ENCODE results near the gene TSPAN33.
"Not testable (repeated sequence)": the region's sequence is repeated elsewhere in the genome, so short reads cannot be mapped to it uniquely, and the experiment has no call there.

The TSPAN33 gene

DNA sequence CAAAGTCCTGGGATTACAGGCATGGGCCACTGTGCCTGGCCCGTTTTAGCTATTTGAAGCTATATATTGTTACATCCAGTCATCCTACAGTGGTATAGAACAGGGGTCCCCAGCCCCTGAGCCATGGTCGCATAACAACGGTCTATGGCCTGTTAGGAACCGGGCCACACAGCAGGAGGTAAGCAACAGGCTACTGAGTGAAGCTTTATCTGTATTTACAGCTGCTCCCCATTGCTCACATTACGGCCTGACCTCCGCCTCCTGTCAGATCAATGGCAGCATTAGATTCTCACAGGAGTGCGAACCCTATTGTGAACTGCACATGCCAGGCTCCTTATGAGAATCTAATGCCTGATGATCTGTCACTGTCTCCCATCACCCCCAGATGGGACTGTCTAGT, 26.3 kb upstream of the TSPAN33 start:
- Histone ChIP-seq H3K27ac (ENCODE audit: low read depth, low read length) (no peak overlapping the region), H3K79me2 (ENCODE audit: control insufficient read depth, insufficient read depth, low read length, unreplicated experiment) (no peaks in the 10 kb centered on the region), H3K4me3 (ENCODE audit: low read depth, low read length) (no peak overlapping the region), H3K27me3 (ENCODE audit: insufficient read depth, low read length) (peaks cover 20% of the 10 kb centered on the region), H3K36me3 (ENCODE audit: insufficient read depth, low read length) (no peaks in the 10 kb centered on the region), H3K4me1 (ENCODE audit: control insufficient read depth, insufficient read depth, low read length, unreplicated experiment) (no peaks in the 10 kb centered on the region), H2AFZ (ENCODE audit: low read length, unreplicated experiment) (no peak overlapping the region)

DNA sequence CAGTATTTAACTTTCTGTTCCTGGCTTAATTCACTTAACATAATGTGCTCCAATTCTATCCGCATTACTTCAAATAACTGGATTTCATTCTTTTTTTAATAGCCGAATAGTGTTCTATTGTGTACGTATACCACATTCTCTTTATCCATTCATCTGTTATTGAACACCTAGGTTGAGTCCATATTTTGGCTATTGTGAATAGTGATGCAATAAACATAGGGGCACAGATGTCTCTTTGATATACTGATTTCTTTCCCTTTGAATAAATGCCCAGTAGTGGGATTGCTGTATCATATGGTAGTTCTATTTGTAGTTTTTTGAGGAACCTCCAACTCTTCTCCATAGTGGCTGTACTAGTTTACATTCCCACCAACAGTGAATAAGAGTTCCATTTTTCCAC, 25.5 kb upstream of the TSPAN33 start:
- no peaks in the 10 kb centered on the region for H3K79me2 ChIP-seq (ENCODE audit: control insufficient read depth, insufficient read depth, low read length, unreplicated experiment)
- peaks cover 12% of the 10 kb centered on the region; the same call in 1 of the 2 replicates for H3K27me3 ChIP-seq (ENCODE audit: insufficient read depth, low read length)
- no peaks in the 10 kb centered on the region for H3K4me1 ChIP-seq (ENCODE audit: control insufficient read depth, insufficient read depth, low read length, unreplicated experiment)
- H2AFZ ChIP-seq (ENCODE audit: low read length, unreplicated experiment): no peak overlapping the region
- H3K36me3 ChIP-seq (ENCODE audit: insufficient read depth, low read length): no peaks in the 10 kb centered on the region
- no peak overlapping the region for H3K4me3 ChIP-seq (ENCODE audit: low read depth, low read length)
- H3K27ac ChIP-seq (ENCODE audit: low read depth, low read length): no peak overlapping the region

DNA sequence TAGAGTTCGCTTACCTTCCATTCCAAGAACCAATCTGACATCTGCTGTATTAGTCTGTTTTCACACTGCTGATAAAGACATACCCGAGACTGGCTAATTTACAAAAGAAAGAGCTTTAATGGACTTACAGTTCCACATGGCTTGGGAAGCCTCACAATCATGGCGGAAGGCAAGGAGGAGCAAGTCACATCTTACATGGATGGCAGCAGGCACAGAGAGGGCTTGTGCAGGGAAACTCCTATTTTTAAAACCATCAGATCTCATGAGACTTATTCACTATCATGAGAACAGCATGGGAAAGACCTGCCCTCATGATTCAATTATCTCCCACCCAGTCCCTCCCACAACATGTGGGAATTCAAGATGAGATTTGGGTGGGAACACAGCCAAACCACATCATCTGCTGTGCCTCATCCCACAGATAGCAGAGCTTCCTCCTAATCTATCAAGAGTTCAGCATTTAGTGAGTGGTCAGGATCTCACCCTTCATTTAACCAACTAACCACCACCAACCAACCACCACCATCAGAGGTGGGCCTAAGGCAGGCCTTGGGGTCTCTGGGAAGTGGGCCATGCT, 22.9 kb upstream of the TSPAN33 start:
- not testable (repeated sequence) for H3K4me1 ChIP-seq (ENCODE audit: control insufficient read depth, insufficient read depth, low read length, unreplicated experiment); H3K4me3 ChIP-seq (ENCODE audit: low read depth, low read length); H3K27ac ChIP-seq (ENCODE audit: low read depth, low read length); H3K79me2 ChIP-seq (ENCODE audit: control insufficient read depth, insufficient read depth, low read length, unreplicated experiment); H3K36me3 ChIP-seq (ENCODE audit: insufficient read depth, low read length); H2AFZ ChIP-seq (ENCODE audit: low read length, unreplicated experiment)
- peaks cover 18% of the 10 kb centered on the region for H3K27me3 ChIP-seq (ENCODE audit: insufficient read depth, low read length)

DNA sequence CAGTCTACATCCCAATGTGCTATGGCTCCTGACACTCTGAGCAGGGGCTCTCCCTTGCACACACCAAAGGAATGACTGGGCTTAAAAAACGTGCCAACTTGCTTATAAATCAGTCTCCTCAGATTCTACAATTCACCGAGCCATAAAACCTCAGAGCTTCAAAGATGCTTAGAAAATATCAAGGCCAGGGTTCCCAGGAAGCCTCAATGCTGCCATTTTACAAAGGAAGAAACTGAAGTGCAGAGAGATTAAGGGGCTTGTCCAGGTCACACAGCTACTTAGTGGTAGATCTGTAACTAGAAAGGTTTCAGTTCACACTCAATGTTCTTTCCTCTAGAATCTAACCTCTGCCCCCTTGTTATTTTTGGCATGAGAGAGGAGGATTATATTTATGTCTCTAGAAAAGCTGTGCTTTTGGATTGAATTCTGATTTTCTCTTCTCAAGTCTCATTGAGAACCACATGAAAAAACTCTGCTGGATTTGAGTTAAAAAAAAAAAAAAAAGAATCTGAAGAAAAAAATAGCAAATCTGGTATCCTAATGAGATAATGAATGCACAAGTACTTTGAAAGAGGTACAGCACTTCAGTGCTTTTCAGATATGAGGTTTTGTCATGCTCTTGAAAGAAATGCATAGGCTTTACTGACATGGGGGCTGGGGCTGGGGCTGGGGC, 22.3 kb upstream of the TSPAN33 start:
- H3K4me1 ChIP-seq (ENCODE audit: control insufficient read depth, insufficient read depth, low read length, unreplicated experiment): no peaks in the 10 kb centered on the region
- H3K36me3 ChIP-seq (ENCODE audit: insufficient read depth, low read length): no peaks in the 10 kb centered on the region
- no peak overlapping the region for H2AFZ ChIP-seq (ENCODE audit: low read length, unreplicated experiment)
- H3K79me2 ChIP-seq (ENCODE audit: control insufficient read depth, insufficient read depth, low read length, unreplicated experiment): no peaks in the 10 kb centered on the region
- H3K27me3 ChIP-seq (ENCODE audit: insufficient read depth, low read length): peaks cover 22% of the 10 kb centered on the region
- no peak overlapping the region for H3K27ac ChIP-seq (ENCODE audit: low read depth, low read length)
- H3K4me3 ChIP-seq (ENCODE audit: low read depth, low read length): no peak overlapping the region

DNA sequence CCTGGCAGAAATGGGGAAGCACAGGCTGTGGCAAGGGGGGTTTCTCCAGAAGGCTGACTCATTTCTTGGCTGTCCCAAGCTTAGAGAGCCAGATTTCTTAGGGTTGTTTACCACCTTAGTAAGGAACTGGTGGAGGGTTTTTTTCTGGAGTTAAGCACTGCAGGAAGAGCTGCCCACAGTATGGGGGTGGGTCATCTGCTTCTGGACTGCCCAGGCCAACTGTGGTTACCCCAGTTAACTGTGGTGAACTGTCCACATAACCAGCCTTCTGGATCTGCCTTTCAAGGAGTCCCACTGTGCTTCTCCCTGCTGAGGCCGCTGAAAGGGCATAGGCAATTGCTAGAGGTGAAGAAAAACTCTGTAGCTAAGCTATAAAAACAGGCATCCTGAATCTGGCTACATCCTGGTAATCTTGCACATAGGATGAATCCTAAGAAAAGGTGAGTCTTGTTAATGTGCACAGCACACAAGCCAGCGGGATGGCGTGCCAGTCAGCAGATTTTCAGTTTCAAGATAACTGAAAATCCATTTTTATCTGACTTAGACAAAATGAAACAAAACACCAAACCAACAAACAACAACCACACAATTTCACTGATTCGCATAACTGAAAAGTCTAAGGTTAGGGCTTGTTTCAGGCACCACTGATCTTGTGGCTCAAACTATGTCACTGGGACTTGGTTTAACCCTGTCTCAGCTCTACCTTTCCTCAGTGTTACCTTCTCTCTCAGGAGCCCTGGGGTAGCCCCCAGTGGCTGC, 21.6 kb upstream of the TSPAN33 start:
- H3K27me3 ChIP-seq (ENCODE audit: insufficient read depth, low read length): peaks cover 22% of the 10 kb centered on the region
- no peak overlapping the region for H2AFZ ChIP-seq (ENCODE audit: low read length, unreplicated experiment)
- no peaks in the 10 kb centered on the region for H3K79me2 ChIP-seq (ENCODE audit: control insufficient read depth, insufficient read depth, low read length, unreplicated experiment)
- H3K36me3 ChIP-seq (ENCODE audit: insufficient read depth, low read length): no peaks in the 10 kb centered on the region
- H3K4me1 ChIP-seq (ENCODE audit: control insufficient read depth, insufficient read depth, low read length, unreplicated experiment): no peaks in the 10 kb centered on the region
- no peak overlapping the region for H3K27ac ChIP-seq (ENCODE audit: low read depth, low read length)
- no peak overlapping the region for H3K4me3 ChIP-seq (ENCODE audit: low read depth, low read length)

DNA sequence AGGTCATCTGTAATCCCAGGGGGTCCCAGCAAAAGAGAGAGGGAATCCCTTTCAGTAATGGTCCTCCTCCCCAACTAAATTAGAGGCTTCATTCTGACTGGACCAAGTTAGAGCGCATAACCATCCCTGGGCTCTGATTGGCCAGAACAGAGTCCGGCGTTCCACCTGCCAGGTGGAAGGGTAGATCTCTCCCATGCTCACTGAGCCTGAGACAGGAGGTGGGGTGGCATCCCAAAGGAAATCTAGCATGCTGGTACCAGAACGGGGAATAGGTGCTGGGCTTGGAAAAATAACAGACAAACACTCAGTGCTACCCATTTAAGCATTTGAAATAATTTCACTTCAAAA, 21.0 kb upstream of the TSPAN33 start:
- no peak overlapping the region for H3K4me3 ChIP-seq (ENCODE audit: low read depth, low read length)
- no peak overlapping the region for H2AFZ ChIP-seq (ENCODE audit: low read length, unreplicated experiment)
- no peaks in the 10 kb centered on the region for H3K36me3 ChIP-seq (ENCODE audit: insufficient read depth, low read length)
- no peak overlapping the region for H3K27ac ChIP-seq (ENCODE audit: low read depth, low read length)
- peaks cover 22% of the 10 kb centered on the region for H3K27me3 ChIP-seq (ENCODE audit: insufficient read depth, low read length)
- H3K4me1 ChIP-seq (ENCODE audit: control insufficient read depth, insufficient read depth, low read length, unreplicated experiment): no peaks in the 10 kb centered on the region
- H3K79me2 ChIP-seq (ENCODE audit: control insufficient read depth, insufficient read depth, low read length, unreplicated experiment): no peaks in the 10 kb centered on the region

DNA sequence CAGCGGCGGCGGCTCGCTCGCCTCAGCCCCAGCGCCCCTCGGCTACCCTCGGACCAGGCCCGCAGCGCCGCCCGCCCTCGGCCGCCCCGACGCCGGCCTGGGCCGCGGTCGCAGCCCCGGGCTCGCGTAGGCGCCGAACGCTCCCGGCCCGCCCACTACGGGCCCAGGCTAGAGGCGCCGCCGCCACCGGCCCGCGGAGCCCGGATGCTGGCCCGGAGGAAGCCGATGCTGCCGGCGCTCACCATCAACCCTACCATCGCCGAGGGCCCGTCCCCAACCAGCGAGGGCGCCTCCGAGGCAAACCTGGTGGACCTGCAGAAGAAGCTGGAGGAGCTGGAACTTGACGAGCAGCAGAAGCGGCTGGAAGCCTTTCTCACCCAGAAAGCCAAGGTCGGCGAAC, 18.2 kb upstream of the TSPAN33 start:
- no peak overlapping the region for H3K27ac ChIP-seq (ENCODE audit: low read depth, low read length)
- H3K4me1 ChIP-seq (ENCODE audit: control insufficient read depth, insufficient read depth, low read length, unreplicated experiment): no peaks in the 10 kb centered on the region
- no peak overlapping the region for H2AFZ ChIP-seq (ENCODE audit: low read length, unreplicated experiment)
- no peaks in the 10 kb centered on the region for H3K79me2 ChIP-seq (ENCODE audit: control insufficient read depth, insufficient read depth, low read length, unreplicated experiment)
- H3K27me3 ChIP-seq (ENCODE audit: insufficient read depth, low read length): peaks cover 22% of the 10 kb centered on the region
- H3K36me3 ChIP-seq (ENCODE audit: insufficient read depth, low read length): no peaks in the 10 kb centered on the region
- no peak overlapping the region for H3K4me3 ChIP-seq (ENCODE audit: low read depth, low read length)

DNA sequence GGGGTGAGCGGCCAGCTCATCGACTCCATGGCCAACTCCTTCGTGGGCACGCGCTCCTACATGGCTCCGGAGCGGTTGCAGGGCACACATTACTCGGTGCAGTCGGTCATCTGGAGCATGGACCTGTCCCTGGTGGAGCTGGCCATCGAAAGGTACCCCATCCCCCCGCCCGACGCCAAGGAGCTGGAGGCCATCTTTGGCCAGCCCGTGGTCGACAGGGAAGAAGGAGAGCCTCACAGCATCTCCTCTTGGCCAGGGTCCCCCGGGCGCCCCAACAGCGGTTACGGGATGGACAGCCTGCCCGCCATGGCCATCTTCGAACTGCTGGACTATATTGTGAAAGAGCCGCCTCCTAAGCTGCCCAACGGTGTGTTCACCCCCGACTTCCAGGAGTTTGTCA, 17.4 kb upstream of the TSPAN33 start:
- Histone ChIP-seq H2AFZ (ENCODE audit: low read length, unreplicated experiment) (no peak overlapping the region), H3K4me1 (ENCODE audit: control insufficient read depth, insufficient read depth, low read length, unreplicated experiment) (no peaks in the 10 kb centered on the region), H3K4me3 (ENCODE audit: low read depth, low read length) (no peak overlapping the region), H3K27me3 (ENCODE audit: insufficient read depth, low read length) (peaks cover 22% of the 10 kb centered on the region), H3K27ac (ENCODE audit: low read depth, low read length) (no peak overlapping the region), H3K79me2 (ENCODE audit: control insufficient read depth, insufficient read depth, low read length, unreplicated experiment) (no peaks in the 10 kb centered on the region), H3K36me3 (ENCODE audit: insufficient read depth, low read length) (no peaks in the 10 kb centered on the region)

DNA sequence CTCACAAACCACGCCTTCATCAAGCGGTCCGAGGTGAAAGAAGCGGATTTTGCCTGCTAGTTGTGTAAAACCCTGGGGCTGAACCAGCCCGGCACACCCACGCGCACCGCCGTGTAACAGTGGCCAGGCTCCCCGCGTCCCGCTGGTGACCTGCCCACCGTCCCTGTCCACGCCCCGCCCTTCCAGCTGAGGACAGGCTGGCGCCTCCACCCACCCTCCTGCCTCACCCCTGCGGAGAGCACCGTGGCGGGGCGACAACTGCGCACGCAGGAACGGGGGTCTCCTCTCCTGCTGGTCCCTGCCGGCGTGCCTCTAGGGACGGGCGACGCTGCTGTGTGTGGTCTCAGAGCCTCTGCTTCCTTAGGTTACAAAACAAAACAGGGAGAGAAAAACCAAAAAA, 16.9 kb upstream of the TSPAN33 start:
- Histone ChIP-seq H3K36me3 (ENCODE audit: insufficient read depth, low read length) (no peaks in the 10 kb centered on the region), H3K27ac (ENCODE audit: low read depth, low read length) (no peak overlapping the region), H3K4me3 (ENCODE audit: low read depth, low read length) (no peak overlapping the region), H2AFZ (ENCODE audit: low read length, unreplicated experiment) (no peak overlapping the region), H3K79me2 (ENCODE audit: control insufficient read depth, insufficient read depth, low read length, unreplicated experiment) (no peaks in the 10 kb centered on the region), H3K4me1 (ENCODE audit: control insufficient read depth, insufficient read depth, low read length, unreplicated experiment) (no peaks in the 10 kb centered on the region), H3K27me3 (ENCODE audit: insufficient read depth, low read length) (peaks cover 22% of the 10 kb centered on the region)

DNA sequence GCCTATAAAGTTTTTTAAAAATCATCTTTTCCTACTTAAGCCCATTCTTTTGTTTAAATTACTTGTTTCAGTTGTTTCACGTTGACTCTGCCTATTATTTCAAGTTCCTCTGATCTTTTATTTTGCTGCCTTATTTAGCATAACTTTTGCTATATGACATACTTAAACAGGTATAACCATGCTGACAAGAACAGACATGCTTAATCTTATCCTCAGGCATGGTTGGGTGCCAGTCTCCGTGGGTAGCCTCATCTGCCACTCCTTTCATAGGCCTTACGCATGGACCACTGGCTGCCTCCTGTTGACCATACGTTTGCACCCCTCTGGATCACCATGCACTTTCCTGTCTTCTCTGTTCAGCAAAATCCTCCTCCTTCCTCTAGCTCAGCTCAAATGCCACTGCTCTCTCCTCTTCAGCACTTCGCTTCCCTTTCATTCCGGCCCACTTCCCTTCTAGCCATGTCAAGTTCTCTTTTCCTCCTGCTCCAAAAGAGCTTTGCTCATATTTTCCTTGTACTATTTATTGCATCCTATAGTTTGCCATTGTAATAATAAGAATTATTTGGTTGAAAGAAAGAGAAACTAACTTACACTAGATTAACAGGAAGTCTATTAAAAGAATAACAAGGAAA, 10.0 kb upstream of the TSPAN33 start:
- Histone ChIP-seq H3K36me3 (ENCODE audit: insufficient read depth, low read length) (no peaks in the 10 kb centered on the region), H3K27ac (ENCODE audit: low read depth, low read length) (no peak overlapping the region), H2AFZ (ENCODE audit: low read length, unreplicated experiment) (no peak overlapping the region), H3K4me1 (ENCODE audit: control insufficient read depth, insufficient read depth, low read length, unreplicated experiment) (no peaks in the 10 kb centered on the region), H3K27me3 (ENCODE audit: insufficient read depth, low read length) (peaks cover 4% of the 10 kb centered on the region; the same call in 1 of the 2 replicates), H3K79me2 (ENCODE audit: control insufficient read depth, insufficient read depth, low read length, unreplicated experiment) (no peaks in the 10 kb centered on the region), H3K4me3 (ENCODE audit: low read depth, low read length) (no peak overlapping the region)
